GM10266 (cell line): Measurements from ENCODE around the gene ADAMTS17.

ENCODE experiments used
- DNase-seq: peaks from one replicate; pipeline ENCODE4 v3.0.0; 2012; ENCODE audit errors: extremely low spot score
- CTCF ChIP-seq: IDR thresholded peaks from 2 replicates; pipeline ENCODE4 v1.5.1; 2012; ENCODE audit warnings: mild to moderate bottlenecking, low read depth; ENCODE audit not compliant: control insufficient read depth, insufficient read depth; ENCODE audit errors: missing control alignments

ADAMTS17 gene

GRCh38 chr15:100295939-100296565 lies 45.7 kb downstream of the ADAMTS17 start:
- no peak for TF ChIP-seq CTCF
- DNase-seq, result no peak

- no peak for TF ChIP-seq CTCF
- DNase-seq, result no peak
Measured at GRCh38 chr15:100292010-100292409, 49.8 kb downstream of the ADAMTS17 start.

GRCh38 chr15:100291106-100291505 lies 50.7 kb downstream of the ADAMTS17 start:
- TF ChIP-seq CTCF, result no peak
- DNase-seq, result no peak

GRCh38 chr15:100285641-100286295 lies 56.0 kb downstream of the ADAMTS17 start:
- no peak for TF ChIP-seq CTCF
- no peak for DNase-seq

- no peak for TF ChIP-seq CTCF
- no peak for DNase-seq
Measured at GRCh38 chr15:100284701-100285100, 57.1 kb downstream of the ADAMTS17 start.

- TF ChIP-seq CTCF, result no peak
- DNase-seq, result no peak
Measured at GRCh38 chr15:100284191-100284590, 57.6 kb downstream of the ADAMTS17 start.

GRCh38 chr15:100281096-100281917 lies 60.5 kb downstream of the ADAMTS17 start:
- no peak for DNase-seq
- TF ChIP-seq CTCF, result no peak
